H7 (cell line): ENCODE measurements around the gene ERFL. TPM values are rescaled to one million over a fixed set of nuclear protein-coding genes. Genes with fewer than 3 reads are reported as not detected.

Experiments used
- DNase-seq: peaks from one replicate; pipeline ENCODE4 v3.0.0; 2012
- H3K27me3 ChIP-seq: 2 replicates; pipeline ENCODE4 v1.6.0; 2011; ENCODE audit warnings: mild to moderate bottlenecking, low read length; ENCODE audit not compliant: control insufficient read depth, insufficient read depth
- H3K36me3 ChIP-seq: replicated peaks from 2 replicates; pipeline ENCODE4 v1.5.1; 2011; ENCODE audit warnings: low read length; ENCODE audit not compliant: control insufficient read depth, insufficient read depth
- H3K4me3 ChIP-seq: 2 replicates; pipeline ENCODE4 v1.5.1; 2011; ENCODE audit warnings: low read depth, mild to moderate bottlenecking, control low read depth, low read length, moderate library complexity; ENCODE audit not compliant: insufficient read depth
- total RNA-seq: library from RNA; depleted of rRNA; stranded (reverse); fragments of >200 nt; shearing (Covaris generic); gene quantifications from 2 replicates; pipeline ENCODE4 v1.2.3, GENCODE V29; 2014; rRNA removed

Gene ERFL
- total RNA-seq, 1 experiment from 2014 or later, result not detected

- DNase-seq, result peak; percentile 15
- Histone ChIP-seq H3K27me3 (no peaks in the 10 kb centered on the region), H3K4me3 (no peak overlapping the region), H3K36me3 (peaks cover 66% of the 10 kb centered on the region)
Observed at GRCh38 chr19:41864374-41864773, 63.9 kb downstream of the ERFL start.

GRCh38 chr19:41863209-41863931, 64.9 kb downstream of the ERFL start:
- Histone ChIP-seq H3K4me3 (no peak overlapping the region), H3K27me3 (no peaks in the 10 kb centered on the region), H3K36me3 (peaks cover 57% of the 10 kb centered on the region)
- no peak for DNase-seq

- DNase-seq, result no peak
- Histone ChIP-seq H3K4me3 (no peak overlapping the region), H3K27me3 (no peaks in the 10 kb centered on the region; the same call in 1 of the 2 replicates), H3K36me3 (peaks cover 51% of the 10 kb centered on the region)
Observed at GRCh38 chr19:41862445-41862986, 65.7 kb downstream of the ERFL start.

GRCh38 chr19:41861846-41862245, 66.4 kb downstream of the ERFL start:
- H3K36me3 ChIP-seq, result peaks cover 49% of the 10 kb centered on the region
- no peak for DNase-seq
- H3K4me3 ChIP-seq, result no peak overlapping the region
- H3K27me3 ChIP-seq, result no peaks in the 10 kb centered on the region; the same call in 1 of the 2 replicates

GRCh38 chr19:41861116-41861768, 67.0 kb downstream of the ERFL start:
- peaks cover 45% of the 10 kb centered on the region for H3K36me3 ChIP-seq
- H3K4me3 ChIP-seq, result peak overlapping the region; percentile 76
- DNase-seq, result no peak
- H3K27me3 ChIP-seq, result no peaks in the 10 kb centered on the region; the same call in 1 of the 2 replicates

- no peak for DNase-seq
- peaks cover 43% of the 10 kb centered on the region for H3K36me3 ChIP-seq
- peak overlapping the region; percentile 76 for H3K4me3 ChIP-seq
- no peaks in the 10 kb centered on the region; the same call in 1 of the 2 replicates for H3K27me3 ChIP-seq
Observed at GRCh38 chr19:41860419-41861115, 67.7 kb downstream of the ERFL start.

GRCh38 chr19:41859618-41860418, 68.4 kb downstream of the ERFL start, which contains the start of gene RPS19:
RPS19 (plus strand) TSS chr19:41860255; CDS start chr19:41860775, 520 bp downstream.
- peaks cover 40% of the 10 kb centered on the region for H3K36me3 ChIP-seq
- DNase-seq, result peak; percentile 98
- peak within 1 kb of the TSS; percentile 76 for H3K4me3 ChIP-seq
- no peaks in the 10 kb centered on the region; the same call in 1 of the 2 replicates for H3K27me3 ChIP-seq

GRCh38 chr19:41859213-41859617, 69.0 kb downstream of the ERFL start:
- Histone ChIP-seq H3K4me3 (peak overlapping the region; percentile 2; the same call in 1 of the 2 replicates), H3K27me3 (no peaks in the 10 kb centered on the region; the same call in 1 of the 2 replicates), H3K36me3 (peaks cover 34% of the 10 kb centered on the region)
- DNase-seq, result no peak

Other genes with a start within 250 kb of the ERFL start
- not detected in 2 replicates for gene CEACAM7, start 240.2 kb downstream of the ERFL start, total RNA-seq
- not detected in 2 replicates for gene CEACAM5, start 219.8 kb downstream of the ERFL start, total RNA-seq
- gene CEACAM6, start 172.9 kb downstream of the ERFL start, total RNA-seq, result not detected in 2 replicates
- not detected in 2 replicates for gene CEACAM3, start 131.9 kb downstream of the ERFL start, total RNA-seq
- not detected in 2 replicates for gene LYPD4, start 83.8 kb downstream of the ERFL start, total RNA-seq
- gene DMRTC2, start 83.4 kb downstream of the ERFL start, total RNA-seq, result not detected in 2 replicates
- gene RPS19, start 68.2 kb downstream of the ERFL start, total RNA-seq, result 2,022 and 3,019 TPM in 2 replicates
- 0.55 TPM in 1 of 2 replicates, not detected in the other for gene CD79A, start 51.2 kb downstream of the ERFL start, total RNA-seq
- 34.3 and 40.7 TPM in 2 replicates for gene ARHGEF1, start 45.3 kb downstream of the ERFL start, total RNA-seq
- gene RABAC1, start 30.9 kb upstream of the ERFL start, total RNA-seq, result 140 and 163 TPM in 2 replicates
- gene ATP1A3, start 65.8 kb upstream of the ERFL start, total RNA-seq, result 9.9 and 11.9 TPM in 2 replicates
- gene GRIK5, start 141.8 kb upstream of the ERFL start, total RNA-seq, result 15.7 and 16.4 TPM in 2 replicates
- 44.0 and 45.4 TPM in 2 replicates for gene ZNF574, start 147.7 kb upstream of the ERFL start, total RNA-seq
- gene POU2F2, start 204.0 kb upstream of the ERFL start, total RNA-seq, result 0.90 and 2.4 TPM in 2 replicates